T-helper 9 cell (primary cell): Measurements from ENCODE around the gene C5orf15.

Experiments
- DNase-seq: peaks from one replicate; pipeline ENCODE4 v3.0.0-alpha.2; 2020

The C5orf15 gene

DNA sequence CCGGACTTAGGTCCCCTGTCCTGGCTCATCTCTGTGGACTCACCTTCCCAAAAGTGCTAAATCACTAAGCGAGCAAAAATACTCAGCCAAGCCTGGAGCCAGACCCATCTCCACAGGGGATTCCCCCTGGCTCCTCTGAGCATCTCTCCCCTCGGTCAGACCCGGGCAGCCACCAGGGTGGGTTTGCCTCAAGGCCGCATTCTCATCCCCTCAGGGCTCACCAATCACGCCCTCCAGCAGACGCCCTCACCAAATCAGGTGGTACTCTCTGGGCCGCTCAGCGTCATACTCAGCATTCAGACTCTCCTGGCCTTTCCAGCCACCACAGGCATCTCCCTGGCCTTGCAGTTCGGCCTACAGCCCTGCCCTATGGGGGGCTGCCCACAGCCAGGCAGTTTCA is 49.7 kb downstream of the C5orf15 start:
- no peak for DNase-seq

DNA sequence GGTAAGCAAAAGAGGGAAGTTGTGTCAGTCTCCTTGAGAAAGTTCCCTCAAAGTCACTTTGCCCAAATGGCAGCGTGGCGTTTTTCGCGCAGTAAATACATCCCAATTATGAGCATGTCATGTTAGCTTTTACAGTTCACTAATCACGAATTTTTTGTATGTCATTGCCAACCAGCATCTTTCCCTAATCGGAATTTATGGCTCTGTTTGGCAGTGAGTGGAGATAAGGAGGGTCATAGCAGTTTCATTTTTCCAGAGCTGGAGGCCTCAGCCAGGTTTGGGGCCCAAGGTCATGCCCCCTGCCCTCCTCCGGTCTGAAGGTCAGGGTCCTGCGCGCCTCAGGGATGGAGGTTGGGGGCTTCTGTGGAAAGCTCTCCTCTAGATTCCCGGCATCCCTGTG is 50.1 kb downstream of the C5orf15 start:
- DNase-seq = no peak

DNA sequence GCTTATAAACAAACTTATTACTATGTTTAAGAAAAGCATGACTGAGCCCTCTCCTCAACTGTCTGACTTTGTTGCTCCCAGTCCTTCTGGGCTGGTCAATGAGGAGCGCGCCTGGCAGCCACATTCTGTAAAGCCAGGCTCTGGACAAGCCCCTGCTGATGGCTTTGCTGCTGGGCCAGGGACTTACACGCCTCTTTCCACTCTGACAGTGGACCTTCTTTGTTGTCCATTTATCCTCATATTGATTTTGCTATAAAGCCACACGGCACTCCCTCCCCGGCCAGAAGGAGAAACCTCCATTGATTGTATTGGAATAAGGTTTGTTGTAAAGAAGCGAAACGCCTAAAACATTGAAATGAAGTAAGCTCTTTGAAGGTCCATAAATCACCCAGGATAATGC is 50.6 kb downstream of the C5orf15 start:
- DNase-seq = no peak

DNA sequence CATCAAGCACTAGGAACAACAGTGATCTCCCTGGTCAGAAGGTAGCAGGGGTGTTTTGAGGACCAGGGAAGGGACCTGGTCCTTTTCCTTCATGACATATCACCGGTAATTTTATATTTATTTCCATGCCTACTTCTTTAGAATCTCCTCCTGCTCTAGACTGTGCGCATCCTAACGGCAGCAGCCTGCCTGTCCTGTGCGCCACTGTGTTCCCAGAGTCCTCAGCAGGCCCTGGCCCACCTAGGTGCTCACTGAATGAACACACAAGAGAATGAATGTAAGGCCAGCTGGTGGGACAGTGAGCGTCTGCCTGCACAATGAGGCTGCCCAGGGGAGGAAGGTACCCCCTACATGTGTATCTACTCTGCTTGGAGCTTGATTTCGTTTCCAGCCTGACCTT is 51.5 kb downstream of the C5orf15 start:
- DNase-seq = no peak

DNA sequence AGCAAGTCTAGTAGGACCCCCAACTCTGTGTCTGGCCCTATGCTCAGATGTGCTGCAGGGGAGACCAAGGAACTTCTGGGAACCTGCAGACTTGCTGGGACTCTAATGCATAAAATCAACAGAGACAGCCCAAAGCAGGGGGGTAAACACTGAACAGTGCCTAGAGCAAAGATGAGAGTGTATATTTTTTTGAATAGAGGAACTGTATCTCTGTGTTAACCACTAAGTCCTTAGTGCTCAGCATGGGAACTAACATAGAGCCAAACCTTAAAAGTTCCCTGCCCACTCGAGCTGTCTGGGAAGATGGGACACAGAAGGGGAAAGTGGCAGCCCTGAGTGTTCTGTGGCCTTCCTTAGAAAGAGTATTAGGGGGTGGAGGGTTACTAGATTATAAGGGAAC is 51.9 kb downstream of the C5orf15 start:
- DNase-seq = no peak

DNA sequence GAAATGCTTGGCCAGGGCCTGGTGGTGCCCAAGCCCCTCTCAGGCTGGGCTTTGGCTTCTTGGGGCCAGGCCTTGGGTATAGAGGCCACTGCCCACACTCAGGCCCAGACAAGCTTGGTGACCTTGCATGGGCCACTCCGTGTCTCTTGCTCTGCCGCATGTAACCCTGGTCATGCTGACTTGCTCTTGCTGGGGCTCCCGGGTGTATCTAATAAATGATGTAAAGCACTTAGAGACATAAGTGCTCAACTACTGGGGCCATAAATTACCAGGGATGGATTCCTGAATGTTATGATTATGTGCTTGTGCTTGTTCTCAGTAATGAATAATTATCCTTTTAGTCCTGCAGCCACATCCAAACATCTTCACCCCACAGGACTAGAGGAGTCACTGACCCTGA is 54.0 kb downstream of the C5orf15 start:
- DNase-seq = no peak

DNA sequence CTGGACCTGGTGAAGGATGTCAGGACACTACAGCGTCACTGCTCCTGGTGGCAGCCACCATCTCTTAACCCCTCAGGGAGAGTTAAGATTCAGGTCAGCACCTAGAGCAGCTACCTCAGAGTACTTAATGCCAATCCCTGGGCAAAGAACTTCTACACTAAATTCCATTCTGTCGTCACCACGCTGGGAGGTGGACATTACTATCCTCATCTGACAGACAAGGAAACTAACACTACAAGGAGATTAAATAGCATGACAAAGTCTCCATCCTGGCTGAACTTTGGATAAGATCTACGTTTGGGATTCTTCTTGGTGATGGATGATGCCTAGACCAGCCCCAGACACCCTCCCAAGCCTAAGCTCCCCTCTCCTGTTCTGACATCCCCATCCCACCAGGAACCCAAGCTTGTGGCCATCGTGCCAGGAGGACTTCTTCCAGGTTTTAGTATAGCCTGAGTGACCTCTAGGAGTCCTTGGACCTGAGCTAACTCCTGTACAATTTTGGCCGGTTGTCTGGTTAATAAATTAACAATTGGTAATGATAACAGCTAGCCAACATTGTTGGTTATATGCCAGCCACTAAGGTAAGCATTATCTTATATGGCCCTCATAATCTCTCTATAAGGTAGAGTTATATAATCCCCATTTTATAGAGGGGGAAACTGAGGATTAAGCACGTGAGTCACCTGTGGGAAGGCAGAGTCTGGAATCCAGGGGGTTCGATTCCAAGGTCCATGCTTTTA is 54.8 kb downstream of the C5orf15 start:
- DNase-seq = no peak

DNA sequence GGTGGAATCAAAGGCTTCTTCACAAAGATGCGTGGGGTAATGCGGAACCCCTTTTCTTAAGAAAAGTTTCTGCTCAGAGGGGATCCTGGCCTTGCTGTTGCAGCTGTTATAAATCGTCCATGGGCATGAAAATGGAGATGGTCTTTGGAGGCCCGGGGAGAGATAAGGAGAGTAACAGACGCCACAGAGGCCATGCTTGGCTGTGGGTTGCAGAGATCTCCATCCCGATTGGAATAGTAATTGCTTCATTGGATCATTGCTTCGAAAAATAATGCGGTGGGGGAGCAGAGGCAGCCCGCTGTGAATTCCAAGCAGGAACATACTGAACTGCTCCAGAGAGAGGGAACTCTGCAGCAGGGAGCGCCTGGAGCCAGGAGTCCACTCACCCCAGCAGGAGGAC is 55.5 kb downstream of the C5orf15 start:
- DNase-seq = no peak

DNA sequence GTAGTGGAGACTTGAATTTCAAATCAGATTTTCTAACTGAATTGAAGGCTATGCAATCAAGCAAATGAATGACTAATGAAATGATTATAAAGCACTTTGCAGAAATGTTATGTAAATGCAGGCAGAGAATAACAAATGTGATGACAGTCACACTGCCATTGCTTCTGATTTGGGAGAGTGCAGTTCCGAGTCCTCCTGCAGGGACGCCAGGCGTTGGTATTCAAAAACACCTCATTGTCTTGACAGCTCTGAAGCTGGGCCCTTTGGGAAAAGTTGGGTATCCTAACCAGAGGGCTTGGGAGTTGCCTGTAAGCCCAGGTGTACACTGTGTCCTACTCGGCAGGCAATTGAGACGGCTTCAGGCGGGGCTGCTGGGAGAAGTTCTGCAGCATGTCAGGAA is 57.9 kb downstream of the C5orf15 start:
- DNase-seq = no peak

DNA sequence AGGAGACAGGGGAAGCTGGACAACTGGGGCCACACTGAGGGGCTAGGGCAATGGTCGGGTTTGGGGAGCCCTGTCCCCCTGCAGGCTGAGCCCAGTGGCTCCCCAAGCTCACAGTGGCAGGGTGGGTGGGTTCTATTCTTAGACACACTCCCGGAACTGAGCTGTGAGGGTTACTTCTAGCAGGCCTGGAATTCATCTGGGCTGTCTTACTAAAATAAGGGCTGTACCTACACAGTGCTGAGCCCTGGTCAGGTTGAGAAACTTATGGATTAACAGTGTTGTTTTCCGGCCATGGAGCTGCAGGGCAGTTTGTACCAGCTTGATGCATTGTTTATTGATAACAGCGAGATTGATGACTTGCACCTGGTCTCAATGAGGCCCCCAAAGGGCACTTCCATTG is 58.8 kb downstream of the C5orf15 start:
- no peak for DNase-seq

DNA sequence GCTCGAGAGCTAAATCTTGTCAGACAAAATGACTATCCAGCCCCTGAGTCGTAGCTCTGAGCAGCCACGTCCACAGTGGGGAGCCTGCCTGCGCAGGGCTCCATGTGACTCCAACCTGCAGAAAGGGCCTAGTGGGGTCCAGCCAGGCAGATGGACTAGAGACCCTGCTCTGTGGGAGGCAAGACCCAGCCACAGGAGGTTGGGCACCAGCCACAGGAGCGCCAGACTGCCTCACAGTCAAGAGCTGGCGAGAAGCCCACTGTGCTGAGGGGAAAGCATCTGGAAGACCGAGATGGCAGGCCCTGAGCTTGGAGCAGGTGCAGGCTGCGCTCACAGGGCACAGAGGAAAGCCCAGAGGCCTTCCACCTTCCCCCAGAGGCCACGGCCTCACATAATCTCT is 61.4 kb downstream of the C5orf15 start:
- no peak for DNase-seq

DNA sequence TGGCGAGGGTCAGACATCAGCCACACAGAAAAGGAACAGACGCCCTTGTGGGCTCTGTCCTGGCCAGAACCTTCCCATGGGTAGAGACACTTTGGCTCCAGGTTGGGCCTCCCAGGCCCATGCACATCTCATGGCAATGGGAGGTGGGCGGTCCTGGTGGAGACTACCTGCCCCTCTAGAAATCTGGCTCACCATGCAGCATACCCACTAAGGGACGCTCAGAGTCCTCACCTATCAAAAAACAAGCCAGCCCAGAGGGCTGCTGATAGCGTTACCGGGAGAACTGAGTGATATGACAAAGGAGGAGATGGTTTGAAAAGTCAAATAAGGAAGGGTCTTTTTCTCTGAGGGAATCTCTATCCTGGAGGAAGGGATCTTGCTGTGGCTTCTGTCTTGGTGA is 62.1 kb downstream of the C5orf15 start:
- DNase-seq = no peak
